Measurements from ENCODE around the gene MSANTD2. TPM values are rescaled to one million over a fixed set of nuclear protein-coding genes. Genes with fewer than 3 reads are reported as not detected.

Gene MSANTD2
- total RNA-seq, 1 experiment from 2014 or later = 15.3 TPM

- no TSS peak for BruUV-seq (replicated peaks)
- H3K27me3 Mint-ChIP-seq (ENCODE audit: insufficient read depth, unreplicated experiment) = peaks cover 11% of the 10 kb centered on the region
- CTCF ChIA-PET = interaction anchor here (0.7 to 1.6 kb wide), 3 partner anchors 11 to 68 kb away, joined by 3 to 4 read pairs (median 4); no protein-coding TSS in a partner anchor
- no peak overlapping the region for H3K4me3 Mint-ChIP-seq (ENCODE audit: unreplicated experiment)
- DNase-seq (ENCODE audit: unreplicated experiment) = no peak
- no peak for TF ChIP-seq CTCF (IDR thresholded peaks at IDR 0.05; ENCODE audit: unreplicated experiment)
- POLR2A ChIA-PET = no interaction called here
- no peaks in the 10 kb centered on the region for H3K4me1 Mint-ChIP-seq (ENCODE audit: insufficient read depth, unreplicated experiment)
- no peaks in the 10 kb centered on the region for H3K9me3 Mint-ChIP-seq (ENCODE audit: unreplicated experiment)
- no peaks in the 10 kb centered on the region for H3K36me3 Mint-ChIP-seq (ENCODE audit: insufficient read depth, unreplicated experiment)
- intact Hi-C loops (cut with micrococcal nuclease) = no loop called here
- H3K27ac Mint-ChIP-seq (ENCODE audit: low read depth, unreplicated experiment) = no peak overlapping the region
Measured at GRCh38 chr11:124736736-124737135, 63.5 kb downstream of the MSANTD2 start.

GRCh38 chr11:124732230-124732629 lies 68.0 kb downstream of the MSANTD2 start:
- no peaks in the 10 kb centered on the region for H3K4me1 Mint-ChIP-seq (ENCODE audit: insufficient read depth, unreplicated experiment)
- no peaks in the 10 kb centered on the region for H3K9me3 Mint-ChIP-seq (ENCODE audit: unreplicated experiment)
- H3K36me3 Mint-ChIP-seq (ENCODE audit: insufficient read depth, unreplicated experiment) = no peaks in the 10 kb centered on the region
- TF ChIP-seq CTCF (IDR thresholded peaks at IDR 0.05; ENCODE audit: unreplicated experiment) = no peak
- peaks cover 9% of the 10 kb centered on the region for H3K27me3 Mint-ChIP-seq (ENCODE audit: insufficient read depth, unreplicated experiment)
- no peak overlapping the region for H3K4me3 Mint-ChIP-seq (ENCODE audit: unreplicated experiment)
- no peak overlapping the region for H3K27ac Mint-ChIP-seq (ENCODE audit: low read depth, unreplicated experiment)
- DNase-seq (ENCODE audit: unreplicated experiment) = no peak
- POLR2A ChIA-PET = no interaction called here
- CTCF ChIA-PET = interaction anchor here (1.8 kb wide), 1 partner anchor 62 kb away, joined by 4 read pairs; no protein-coding TSS in a partner anchor
- intact Hi-C loops (cut with micrococcal nuclease) = no loop called here
- BruUV-seq (replicated peaks) = no TSS peak

- peaks cover 7% of the 10 kb centered on the region for H3K4me1 Mint-ChIP-seq (ENCODE audit: insufficient read depth, unreplicated experiment)
- POLR2A ChIA-PET = interaction anchor here (0.6 kb wide), 1 partner anchor 11 kb away, joined by 3 read pairs; no protein-coding TSS in a partner anchor
- CTCF ChIA-PET = interaction anchor here (0.6 kb wide), 1 partner anchor 21 kb away, joined by 3 read pairs; no protein-coding TSS in a partner anchor
- H3K27ac Mint-ChIP-seq (ENCODE audit: low read depth, unreplicated experiment) = no peak overlapping the region
- H3K9me3 Mint-ChIP-seq (ENCODE audit: unreplicated experiment) = no peaks in the 10 kb centered on the region
- H3K4me3 Mint-ChIP-seq (ENCODE audit: unreplicated experiment) = no peak overlapping the region
- BruUV-seq (replicated peaks) = no TSS peak
- no peak for DNase-seq (ENCODE audit: unreplicated experiment)
- no peaks in the 10 kb centered on the region for H3K36me3 Mint-ChIP-seq (ENCODE audit: insufficient read depth, unreplicated experiment)
- intact Hi-C loops (cut with micrococcal nuclease) = no loop called here
- TF ChIP-seq CTCF (IDR thresholded peaks at IDR 0.05; ENCODE audit: unreplicated experiment) = no peak
- H3K27me3 Mint-ChIP-seq (ENCODE audit: insufficient read depth, unreplicated experiment) = peaks cover 1% of the 10 kb centered on the region
Measured at GRCh38 chr11:124729571-124729970, 70.6 kb downstream of the MSANTD2 start.

- H3K27me3 Mint-ChIP-seq (ENCODE audit: insufficient read depth, unreplicated experiment) = peaks cover 15% of the 10 kb centered on the region
- POLR2A ChIA-PET = no interaction called here
- peaks cover 7% of the 10 kb centered on the region for H3K4me1 Mint-ChIP-seq (ENCODE audit: insufficient read depth, unreplicated experiment)
- intact Hi-C loops (cut with micrococcal nuclease) = no loop called here
- no peaks in the 10 kb centered on the region for H3K9me3 Mint-ChIP-seq (ENCODE audit: unreplicated experiment)
- BruUV-seq (replicated peaks) = no TSS peak
- CTCF ChIA-PET = no interaction called here
- H3K4me3 Mint-ChIP-seq (ENCODE audit: unreplicated experiment) = no peak overlapping the region
- TF ChIP-seq CTCF (IDR thresholded peaks at IDR 0.05; ENCODE audit: unreplicated experiment) = no peak
- no peak for DNase-seq (ENCODE audit: unreplicated experiment)
- H3K27ac Mint-ChIP-seq (ENCODE audit: low read depth, unreplicated experiment) = no peak overlapping the region
- no peaks in the 10 kb centered on the region for H3K36me3 Mint-ChIP-seq (ENCODE audit: insufficient read depth, unreplicated experiment)
Measured at GRCh38 chr11:124728134-124728533, 72.1 kb downstream of the MSANTD2 start.
